ENCODE results near the gene DIS3L2.
"Not testable (repeated sequence)": the region's sequence is repeated elsewhere in the genome, so short reads cannot be mapped to it uniquely, and the experiment has no call there.

The DIS3L2 gene

DNA sequence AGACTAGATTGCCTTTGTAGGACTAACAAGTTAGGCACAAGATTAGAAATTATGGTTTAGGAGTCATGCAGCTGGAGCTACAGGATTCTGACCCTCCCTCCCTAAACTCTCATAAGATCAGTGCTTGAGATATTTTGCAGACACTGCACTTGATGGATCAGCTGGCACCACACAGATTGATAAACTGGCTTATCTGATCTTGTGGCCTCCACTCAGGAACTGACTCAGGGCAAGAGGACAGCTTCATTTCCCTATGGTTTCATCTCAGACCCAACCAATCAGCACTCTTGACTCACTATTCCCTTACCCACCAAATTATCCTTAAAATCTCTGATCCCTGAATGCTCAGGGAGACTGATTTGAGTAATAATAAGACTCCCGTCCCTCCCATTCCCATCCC lies 152.3 kb downstream of the DIS3L2 start:
- no peak for DNase-seq (ENCODE audit: low read depth, low spot score)

DNA sequence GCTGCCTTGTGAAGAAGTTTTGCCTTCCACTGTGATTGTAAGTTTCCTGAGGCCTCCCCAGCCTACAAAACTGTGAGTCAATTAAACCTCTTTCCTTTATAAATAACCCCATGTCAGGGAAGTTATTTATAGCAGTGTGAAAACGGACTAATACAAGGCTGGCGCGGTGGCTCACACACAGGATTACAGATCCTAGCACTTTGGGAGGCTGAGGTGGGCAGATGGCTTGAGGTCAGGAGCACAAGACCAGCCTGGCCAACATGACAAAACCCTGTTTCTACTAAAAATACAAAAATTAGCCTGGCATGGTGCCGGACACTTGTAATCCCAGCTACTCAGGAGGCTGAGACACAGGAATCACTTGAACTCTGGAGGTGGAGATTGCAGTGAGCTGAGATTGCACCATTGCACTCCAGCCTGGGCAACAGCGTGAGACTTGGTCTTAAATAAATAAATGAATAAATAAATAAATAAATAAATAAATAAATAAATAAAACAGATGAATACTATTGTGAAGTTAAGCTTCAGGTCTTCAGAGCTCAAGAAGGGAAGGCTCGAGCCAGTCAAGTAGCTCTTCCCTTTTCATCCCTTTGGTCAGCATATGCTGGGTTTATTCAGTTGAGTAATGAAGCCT lies 154.3 kb downstream of the DIS3L2 start:
- not testable (repeated sequence) for DNase-seq (ENCODE audit: low read depth, low spot score)

DNA sequence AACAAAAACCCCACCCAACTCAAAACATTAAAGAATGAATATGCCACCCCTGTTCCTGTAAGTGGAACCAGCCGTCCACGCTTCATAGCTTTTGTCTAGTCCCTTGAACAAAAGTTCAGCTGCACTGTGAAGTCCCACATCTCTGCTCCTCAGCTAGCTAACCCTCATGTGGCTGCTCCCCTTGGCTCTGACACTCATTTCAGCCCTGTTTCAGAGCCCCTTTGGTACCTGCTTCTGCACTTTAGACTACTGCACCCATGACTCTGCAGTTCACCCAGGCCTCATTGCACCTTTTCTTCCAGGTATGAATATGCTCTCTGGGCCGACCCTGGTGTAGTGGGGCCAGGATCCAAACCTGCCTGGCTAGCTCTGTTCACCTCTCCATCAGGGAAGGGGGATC lies 155.3 kb downstream of the DIS3L2 start:
- DNase-seq (ENCODE audit: low read depth, low spot score), result no peak

DNA sequence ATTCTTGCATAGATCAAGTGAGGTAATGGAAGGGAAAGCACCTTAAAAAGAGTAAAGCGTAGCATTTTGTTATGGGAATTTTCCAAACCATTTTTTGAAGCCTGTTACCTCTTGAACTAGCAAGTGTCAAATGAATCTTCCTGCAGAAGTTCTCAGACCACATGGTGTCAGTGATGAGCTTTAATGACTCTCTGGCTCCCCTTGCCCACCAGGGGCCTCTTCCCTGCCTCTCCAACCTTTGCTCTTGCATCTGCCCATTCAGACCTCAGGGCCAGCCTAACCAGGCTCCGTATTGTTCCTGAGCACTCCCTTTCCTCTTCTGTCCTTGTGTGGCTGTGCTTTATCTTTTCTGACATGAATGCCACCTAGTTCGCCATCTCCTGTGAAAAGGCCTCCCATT lies 155.9 kb downstream of the DIS3L2 start:
- no peak for DNase-seq (ENCODE audit: low read depth, low spot score)

DNA sequence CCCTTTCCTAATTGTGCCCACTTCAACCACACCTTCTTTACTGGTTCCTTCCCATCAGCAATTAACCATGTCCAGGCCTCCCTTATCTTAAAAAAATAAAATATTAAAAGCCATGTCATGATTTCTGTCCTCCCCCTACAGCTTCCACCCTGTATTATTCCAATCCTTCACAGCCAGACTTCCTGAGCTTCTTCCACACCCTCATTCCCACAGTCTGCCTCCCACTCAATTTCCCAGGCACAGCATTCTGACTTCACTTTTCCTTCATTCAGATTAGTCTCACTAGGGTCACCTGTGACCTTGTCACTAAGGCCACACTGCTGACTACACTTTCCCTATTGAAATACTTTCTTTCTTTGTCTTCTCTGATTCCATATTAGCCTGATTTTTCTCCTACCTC lies 159.4 kb downstream of the DIS3L2 start:
- DNase-seq (ENCODE audit: low read depth, low spot score), result no peak

DNA sequence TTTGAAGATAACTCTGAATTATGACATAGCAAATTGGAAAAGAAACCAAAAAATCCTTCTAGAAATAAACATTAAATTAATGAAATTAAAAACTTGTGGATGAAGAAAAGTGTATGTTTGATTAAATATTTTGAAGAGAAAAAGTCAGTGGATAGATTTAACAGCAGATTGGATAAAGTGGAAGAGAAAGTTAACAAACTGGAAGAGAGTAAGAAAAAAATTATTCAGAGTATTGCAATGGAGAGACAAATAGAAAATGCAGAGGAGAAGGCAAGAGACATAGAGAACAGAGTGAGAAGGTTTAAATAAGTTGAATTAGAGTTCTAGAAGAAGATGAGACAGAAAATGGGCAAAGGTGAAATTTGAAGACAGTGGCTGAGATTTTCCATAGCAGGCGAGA lies 162.8 kb downstream of the DIS3L2 start:
- no peak for DNase-seq (ENCODE audit: low read depth, low spot score)

DNA sequence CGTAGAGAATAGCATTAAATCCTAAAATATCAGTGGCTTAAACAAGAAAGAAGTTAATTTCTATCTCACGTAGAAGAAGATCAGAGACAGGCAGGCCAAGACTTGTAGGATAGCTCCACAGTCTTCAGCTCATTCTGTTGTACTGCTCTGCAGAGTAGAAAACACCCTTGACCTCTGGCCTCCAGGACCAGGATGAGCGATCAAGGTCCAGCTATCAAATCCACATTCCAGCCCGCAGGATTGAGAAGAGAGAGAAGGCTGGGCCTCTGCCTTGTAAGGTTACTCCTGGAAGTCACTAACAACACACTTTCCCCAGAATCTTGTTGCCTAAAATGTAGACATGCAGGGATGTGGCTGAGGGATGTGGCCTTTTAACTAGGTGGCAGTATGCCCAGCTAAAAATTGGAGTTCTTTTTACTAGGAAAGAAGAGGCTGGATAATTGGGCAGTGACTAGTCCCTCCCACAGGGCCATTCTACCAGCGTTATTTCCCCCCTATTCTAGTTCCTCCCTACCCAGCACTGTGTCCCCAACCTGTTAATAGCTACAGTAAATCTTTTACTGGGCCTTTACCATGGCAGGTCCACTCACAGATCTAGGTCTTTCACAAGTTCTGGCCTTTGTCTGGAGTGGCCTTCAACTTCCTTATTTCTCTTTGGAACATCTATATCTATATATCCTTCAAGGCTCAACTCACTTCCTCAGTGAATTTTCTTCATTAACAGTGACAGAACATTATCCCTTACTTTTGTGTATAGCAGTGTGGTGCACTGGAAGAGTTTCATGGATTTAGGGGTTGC lies 165.0 kb downstream of the DIS3L2 start:
- DNase-seq (ENCODE audit: low read depth, low spot score), result no peak

DNA sequence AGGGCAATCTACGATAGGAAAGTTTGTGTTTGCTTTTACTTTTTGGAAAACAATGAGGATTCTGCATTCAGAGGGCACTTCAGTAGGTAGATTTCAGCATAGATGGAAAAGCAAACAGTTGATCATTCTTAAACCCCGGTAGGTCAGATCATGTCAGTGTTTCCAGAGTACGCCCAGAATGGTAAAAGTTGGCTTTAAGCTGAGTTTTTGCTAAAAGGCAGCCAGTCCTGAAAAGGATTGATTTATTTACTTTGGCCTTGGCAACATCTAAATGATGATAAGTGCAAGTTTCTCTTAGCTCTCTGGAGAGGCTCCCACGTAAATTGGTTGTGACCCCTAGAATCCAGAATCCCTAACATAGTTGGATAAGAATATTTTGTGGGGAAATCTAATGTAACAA lies 168.0 kb downstream of the DIS3L2 start:
- DNase-seq (ENCODE audit: low read depth, low spot score), result peak; percentile 46

DNA sequence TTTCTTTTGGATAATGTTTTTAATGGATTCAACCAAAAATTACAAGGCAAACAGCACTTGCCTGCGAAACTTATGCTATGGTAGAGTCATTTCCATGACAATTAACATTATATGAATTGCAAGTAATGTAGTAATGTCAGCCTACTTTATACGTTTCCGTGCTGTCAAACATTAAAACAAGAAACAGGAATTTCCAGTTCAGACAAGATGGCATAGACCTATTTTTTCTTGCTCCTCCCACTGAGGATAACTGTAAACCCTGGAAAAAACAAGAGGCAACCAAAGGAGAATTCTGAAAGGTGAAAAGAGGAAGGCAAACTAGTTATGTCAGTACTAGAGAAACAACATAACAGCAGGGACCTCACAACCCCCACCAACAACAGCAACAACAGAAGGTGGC lies 170.7 kb downstream of the DIS3L2 start:
- no peak for DNase-seq (ENCODE audit: low read depth, low spot score)

DNA sequence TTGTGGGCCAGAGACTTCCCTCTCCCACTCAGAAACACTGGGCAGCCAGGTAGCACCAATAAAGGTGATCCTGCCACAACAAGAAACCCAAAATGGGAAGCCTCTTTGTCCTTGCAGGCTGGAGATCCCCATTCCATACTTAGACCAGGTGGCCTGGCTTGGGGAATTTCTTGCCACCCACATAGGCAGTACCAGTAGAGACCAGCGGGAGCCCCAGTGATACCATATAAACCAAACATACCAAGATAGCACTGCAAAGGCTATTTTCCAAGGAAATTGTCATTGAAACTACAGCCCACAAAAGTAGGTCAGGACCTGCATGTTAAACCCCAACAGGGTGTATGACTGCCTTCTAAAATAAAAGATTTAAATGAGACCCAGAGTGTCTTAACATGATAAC lies 171.6 kb downstream of the DIS3L2 start:
- no peak for DNase-seq (ENCODE audit: low read depth, low spot score)

DNA sequence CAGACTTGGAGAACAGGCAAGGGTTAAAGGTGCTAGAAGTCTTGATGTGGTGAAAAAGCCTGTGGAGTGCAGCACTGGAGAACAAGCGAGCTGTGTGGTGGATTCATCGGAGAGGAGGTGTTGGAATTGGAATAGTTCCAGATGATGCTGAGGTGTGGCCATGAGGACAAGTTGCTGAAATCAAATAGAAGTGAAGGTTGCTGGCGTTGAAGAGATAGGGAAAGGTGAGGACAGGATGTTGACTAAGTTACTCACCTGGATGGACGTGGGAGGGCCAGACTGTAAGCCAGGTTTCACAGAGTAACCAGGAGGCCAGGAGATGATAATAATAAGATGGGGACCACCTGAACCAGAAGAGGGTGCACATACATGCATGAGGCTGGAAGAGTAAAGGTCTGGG lies 173.4 kb downstream of the DIS3L2 start:
- DNase-seq (ENCODE audit: low read depth, low spot score), result no peak

DNA sequence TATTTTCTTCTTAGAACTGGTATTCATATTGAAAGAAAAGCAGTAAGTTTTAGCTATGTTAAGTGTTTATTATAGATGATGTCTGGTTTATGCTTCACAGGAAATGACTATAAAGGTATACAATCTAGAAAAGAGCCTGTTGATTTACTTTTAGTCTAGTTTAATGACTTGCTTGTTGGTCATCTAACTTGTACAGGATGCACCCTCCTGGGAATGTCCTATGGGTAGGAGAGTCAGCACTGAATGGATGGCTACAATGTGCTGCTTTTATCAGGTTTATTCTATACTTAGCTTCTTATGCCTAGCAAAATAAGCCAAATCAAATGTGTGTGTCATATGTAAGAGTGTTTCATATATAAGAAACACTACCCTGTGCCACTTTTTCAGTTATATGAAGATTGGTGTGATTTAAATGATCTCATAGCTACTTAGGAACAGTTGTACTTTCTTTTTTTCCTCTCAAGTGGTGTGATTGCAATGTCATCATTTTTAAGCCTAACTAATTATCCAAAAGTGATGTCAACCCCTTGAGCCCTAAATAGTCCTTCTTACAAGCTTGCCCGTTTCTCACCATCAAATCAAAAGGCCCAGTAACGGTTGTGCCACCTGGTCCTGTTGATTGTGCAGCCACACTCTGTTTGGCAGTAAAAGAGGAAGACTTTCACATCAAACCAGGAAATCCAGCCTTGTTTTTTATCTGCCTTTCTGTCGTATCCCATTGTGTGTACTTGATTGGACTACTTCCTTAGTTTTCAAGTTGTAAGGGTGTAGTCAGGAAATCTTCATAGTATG lies 176.0 kb downstream of the DIS3L2 start:
- DNase-seq (ENCODE audit: low read depth, low spot score), result no peak

DNA sequence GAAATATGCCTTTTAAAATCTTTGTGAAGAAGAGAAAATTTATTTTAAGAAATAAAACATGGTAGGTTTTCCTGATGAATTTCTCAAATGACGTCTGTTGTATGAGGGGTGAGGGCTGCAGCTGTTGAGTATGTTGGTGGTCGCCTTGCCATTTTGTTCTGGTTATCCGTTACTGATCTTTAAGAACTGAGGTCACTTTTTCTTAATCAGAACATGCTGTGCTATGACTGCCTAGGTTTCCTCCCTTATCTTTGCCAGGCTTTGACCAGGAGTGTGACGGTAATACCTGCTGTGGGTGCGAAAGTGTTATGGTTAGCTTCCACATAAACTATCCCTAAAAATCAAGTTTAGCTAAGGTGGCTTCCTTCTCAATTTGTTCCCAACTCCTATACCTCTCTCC lies 176.9 kb downstream of the DIS3L2 start:
- no peak for DNase-seq (ENCODE audit: low read depth, low spot score)

DNA sequence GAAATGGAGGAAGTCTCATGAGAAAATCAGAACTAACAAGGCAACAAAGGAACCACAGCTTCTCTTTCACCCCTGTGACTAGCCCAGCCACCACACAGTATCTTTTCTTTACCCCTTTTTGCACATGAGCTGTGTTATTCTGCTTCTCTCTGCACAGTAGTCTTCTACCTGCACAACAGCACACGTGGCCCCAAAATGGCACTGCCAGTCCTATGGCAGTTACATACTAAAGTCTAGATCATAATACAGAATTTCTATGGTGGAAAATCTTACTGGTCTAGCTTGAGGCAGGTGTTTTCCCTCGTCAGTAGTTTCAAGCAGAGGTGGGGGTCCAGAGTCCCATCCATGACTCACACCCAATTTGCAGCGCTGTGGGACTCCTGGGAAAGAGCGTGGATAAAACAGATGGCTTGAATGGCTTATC lies 177.7 kb downstream of the DIS3L2 start:
- no peak for DNase-seq (ENCODE audit: low read depth, low spot score)

DNA sequence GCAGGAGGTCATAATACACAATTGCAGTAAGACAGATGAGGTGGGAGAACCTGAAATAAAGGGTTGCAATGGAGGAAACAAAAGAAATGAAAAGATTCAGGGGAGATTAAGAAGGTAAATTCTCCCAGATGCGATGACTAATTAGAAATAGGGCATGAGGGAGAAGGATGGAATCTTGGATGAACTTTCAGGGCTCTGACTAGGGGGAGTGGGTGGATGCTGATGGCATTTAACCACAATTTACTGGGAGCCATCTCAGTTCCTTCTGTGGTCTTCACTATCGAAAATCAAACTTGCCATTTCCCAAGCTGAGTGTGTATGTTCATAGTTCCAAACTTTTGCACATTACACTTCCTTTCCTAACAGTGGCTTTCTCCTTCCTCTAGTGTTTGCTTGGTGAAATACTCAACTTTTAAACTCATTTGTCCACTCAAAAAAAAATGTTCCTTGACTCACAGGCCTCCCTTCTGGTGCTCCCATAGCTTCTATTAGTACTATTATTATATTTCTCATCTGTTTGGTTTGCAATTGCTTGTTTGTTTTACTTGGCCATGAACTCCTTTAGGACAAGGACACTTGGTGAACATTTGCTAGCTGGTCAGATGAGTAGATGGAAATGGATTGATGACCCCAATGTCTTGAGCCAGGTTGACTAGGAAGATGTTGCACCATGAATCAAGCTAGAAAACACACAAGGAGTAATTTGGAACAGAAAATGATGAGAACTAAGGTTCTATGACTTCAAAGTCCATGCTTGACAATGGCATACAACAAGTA lies 178.5 kb downstream of the DIS3L2 start:
- DNase-seq (ENCODE audit: low read depth, low spot score), result peak; percentile 26

DNA sequence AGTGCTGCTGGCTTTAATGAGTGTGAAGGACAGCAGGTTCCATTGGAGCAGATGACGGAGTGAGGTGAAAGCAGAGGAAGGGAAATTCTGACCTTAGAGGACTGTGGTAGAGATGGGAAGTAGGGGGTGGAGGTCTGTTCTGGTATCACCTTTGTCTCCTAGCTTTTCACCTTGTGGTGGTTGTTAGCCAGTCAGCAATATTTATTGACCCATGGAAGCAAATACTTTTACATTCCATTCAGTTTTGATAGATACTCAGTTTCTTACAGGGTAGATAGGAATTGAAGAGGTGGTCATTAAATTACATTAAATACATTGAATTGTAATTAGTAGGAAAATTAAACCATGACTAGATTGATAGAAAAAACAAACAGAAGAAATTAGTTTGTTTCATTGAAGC lies 180.1 kb downstream of the DIS3L2 start:
- DNase-seq (ENCODE audit: low read depth, low spot score), result no peak

DNA sequence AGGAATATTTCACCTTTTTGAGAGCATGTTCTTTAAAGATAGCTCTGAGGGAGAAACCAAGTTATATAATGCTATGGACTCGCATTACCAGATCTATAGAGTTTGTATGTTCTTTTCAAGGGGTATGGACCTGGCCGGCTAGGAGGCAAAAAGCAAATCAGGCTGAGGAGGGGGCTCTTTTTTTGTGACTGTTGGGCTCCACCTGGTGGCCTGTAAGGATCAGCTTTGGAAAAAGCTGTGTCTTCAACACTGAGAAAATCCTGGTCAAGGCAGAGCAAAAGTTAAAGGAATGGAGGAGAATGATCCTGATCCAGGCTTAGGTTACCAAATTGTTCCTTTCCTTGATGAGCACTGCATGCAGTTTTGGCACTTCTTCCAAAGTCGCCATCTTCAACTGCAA lies 180.5 kb downstream of the DIS3L2 start:
- peak; percentile 63 for DNase-seq (ENCODE audit: low read depth, low spot score)

DNA sequence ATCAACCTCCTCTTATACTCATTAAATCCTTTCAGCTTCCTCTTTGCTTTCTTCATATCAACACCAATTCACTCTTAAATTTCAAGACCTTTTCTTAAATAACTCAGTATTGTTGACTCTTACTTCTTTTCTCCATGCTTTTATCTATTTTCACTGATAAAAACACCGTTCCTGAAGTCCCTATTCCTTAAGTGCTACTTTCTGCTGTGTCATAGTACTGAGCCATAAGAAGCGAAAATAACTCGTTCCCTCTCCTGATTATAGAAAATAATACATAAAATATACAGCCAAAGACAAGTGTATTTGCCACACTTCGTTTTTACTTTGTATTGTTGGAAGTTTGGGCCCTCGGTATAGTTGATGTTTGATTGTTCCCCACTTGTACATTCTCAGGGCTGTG lies 181.0 kb downstream of the DIS3L2 start:
- DNase-seq (ENCODE audit: low read depth, low spot score), result no peak

DNA sequence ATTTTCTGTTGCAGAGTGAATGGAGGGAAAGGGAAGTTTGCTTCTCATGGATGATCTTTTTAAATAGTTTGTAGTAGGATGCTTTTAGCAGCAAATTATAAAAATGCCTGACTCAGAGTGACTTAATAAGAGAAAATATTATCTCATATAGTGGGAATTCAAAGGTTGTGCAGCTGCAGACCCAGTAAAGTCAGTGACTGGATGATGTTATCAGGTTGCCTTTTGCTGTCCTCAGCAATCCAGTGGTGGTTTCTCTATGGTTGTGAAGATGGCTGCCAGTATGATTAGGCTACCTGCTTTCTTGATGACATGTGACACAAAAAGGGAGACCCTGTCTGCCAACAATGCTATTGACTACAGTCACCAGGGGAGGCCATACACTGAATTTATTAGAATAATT lies 184.8 kb downstream of the DIS3L2 start:
- no peak for DNase-seq (ENCODE audit: low read depth, low spot score)

DNA sequence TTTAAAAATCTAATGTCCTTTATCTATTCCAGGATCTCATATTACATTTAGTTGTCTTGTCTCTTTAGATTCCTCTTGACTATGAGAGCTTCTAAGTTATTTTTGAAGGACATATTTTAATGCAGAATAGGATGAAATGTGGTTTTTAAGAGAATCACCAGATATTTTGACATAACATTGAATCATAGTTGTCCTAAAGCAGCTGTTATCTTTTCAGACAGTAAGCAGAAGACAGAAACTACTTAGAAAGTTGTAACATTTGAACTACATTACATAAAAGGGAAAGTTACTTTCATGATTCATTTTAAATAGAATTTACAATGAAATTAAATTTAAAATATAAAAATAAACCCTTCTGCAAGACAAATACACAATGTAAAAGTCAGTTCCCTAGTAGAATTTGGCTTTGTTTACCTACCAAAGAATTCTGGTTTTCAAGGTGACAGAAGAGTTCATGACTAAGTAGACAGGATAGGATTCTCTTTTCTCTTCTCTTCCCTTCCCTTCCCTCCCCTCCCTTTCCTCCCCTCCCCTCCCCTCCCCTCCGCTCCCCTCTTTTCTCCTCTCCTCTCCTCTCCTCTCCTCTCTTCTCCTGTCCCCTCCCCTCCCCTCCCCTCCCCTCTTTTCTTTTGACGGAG lies 186.0 kb downstream of the DIS3L2 start:
- DNase-seq (ENCODE audit: low read depth, low spot score), result no peak

DNA sequence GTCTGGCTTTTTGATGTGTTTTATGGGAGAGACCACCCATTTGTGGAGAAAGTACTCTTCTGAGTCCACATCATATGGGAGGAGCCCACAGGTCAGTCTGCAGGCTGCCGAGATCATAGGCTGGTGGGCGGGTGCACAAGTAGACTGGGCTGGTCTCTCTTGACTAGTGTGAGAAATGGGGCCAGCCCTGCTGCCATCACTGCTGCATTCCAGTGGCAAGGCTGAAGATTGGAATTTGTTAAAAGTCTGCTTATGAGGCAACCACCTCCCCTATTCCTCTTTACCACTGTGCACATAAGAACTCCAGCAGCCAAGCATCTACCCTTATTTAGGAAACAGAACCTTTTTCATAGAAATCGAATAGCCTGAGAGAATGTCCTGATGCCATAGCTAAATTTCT lies 200.7 kb downstream of the DIS3L2 start:
- DNase-seq (ENCODE audit: low read depth, low spot score), result peak; percentile 38
